GM19438 (cell line): ENCODE results near the gene FASTKD3.

ENCODE experiments used
- ATAC-seq: cut with Tn5 transposase; IDR thresholded peaks from one replicate; pipeline ENCODE4 v1.9.1; 2021; ENCODE audit warnings: low read depth; ENCODE audit not compliant: unreplicated experiment

The FASTKD3 gene

DNA sequence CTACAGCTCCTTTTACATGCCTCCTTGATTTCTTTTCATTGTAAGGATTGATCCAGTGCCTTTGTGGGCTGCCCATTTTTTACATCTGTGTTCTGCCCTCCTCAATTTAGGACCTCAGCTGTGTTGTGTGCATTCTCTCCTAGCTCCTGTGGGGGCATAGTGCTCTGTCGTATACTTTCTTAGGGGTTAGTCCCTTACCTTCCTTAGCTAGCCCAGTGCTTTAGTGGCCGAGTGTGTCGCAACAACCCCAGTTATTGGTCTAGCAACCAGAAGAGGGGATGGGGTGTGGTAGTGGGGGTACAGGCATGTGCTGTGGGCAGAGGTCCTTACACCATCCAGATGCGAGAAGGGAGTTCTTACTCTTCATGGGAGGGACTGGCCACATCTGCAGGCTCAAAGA lies 12.3 kb upstream of the FASTKD3 start:
- no peak for ATAC-seq

DNA sequence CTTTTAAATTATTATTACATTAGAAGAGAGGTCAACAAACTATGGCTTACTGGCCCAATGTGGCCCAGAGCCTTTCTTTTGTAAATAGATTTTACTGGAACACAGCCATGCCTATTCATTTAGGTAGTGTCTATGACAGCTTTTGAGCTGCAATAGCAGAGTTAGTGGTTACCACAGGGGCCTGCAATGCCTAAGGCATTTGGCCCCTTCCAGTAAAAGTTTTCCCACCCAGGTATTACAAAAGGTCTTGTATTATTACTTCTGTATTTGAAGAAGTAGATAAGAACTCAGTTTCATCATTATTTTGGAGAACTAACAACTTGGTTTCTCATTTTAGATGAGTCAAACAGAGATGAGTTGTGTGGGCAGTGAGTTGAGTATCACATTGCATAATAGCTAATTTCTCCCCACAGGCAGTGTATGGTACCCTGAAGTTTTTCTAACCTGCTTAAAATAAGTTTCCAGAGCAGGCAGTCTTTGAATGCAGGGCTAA lies 9.6 kb upstream of the FASTKD3 start:
- peak; percentile 88 for ATAC-seq

DNA sequence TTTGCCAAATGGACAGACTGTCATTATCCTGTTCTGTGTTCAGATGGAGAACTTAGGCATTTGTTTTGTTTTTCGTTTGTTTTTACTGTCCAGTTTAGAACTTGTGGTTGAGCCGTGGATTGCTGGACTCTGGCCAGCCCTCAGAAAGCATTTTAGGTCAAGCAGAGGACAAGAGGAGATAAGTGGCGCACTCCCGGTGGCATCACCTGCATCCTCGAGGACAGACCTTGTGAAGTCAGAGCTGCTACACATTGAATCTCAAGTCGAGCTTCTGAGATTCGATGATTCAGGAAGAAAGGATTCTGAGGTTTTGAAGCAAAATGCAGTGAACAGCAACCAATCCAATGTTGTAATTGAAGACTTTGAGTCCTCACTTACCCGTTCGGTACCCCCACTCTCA lies 9.0 kb upstream of the FASTKD3 start:
- no peak for ATAC-seq

DNA sequence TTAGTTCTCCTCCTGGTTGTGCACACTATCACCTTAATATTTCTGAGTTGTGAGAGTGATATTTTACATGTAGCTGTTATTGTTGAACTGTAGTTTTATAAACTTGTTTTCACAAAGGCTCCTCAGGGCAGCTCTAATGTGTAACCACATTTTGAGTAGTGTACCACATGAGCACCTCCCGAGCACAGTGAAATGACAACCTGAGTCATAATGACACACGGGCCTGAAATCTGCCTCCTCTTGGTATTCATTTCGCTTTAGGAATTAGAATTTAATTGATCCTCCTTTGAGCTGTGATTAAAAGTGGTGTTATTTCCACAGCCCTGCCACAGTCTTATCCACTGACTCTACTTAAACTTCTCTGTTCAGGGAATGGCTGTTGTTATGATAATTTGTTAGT lies 8.0 kb upstream of the FASTKD3 start:
- ATAC-seq, result peak; percentile 39

DNA sequence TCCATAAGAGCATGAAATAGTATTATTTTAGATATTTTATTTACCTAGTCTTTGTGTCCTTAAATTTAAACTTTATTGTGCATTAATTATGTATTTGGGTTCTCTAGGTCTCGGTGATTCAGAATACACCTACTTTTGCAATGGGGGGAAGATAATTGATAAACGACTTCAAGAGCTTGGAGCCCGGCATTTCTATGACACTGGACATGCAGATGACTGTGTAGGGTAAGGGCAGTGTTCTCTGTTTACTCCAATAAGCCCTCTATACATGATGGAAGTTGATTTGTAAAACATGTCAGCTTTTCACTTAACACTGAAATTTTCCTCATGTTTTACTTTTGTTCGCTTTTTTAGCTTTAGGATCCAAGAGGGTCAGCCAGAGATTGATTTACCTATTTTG lies 6.3 kb upstream of the FASTKD3 start:
- ATAC-seq, result no peak

DNA sequence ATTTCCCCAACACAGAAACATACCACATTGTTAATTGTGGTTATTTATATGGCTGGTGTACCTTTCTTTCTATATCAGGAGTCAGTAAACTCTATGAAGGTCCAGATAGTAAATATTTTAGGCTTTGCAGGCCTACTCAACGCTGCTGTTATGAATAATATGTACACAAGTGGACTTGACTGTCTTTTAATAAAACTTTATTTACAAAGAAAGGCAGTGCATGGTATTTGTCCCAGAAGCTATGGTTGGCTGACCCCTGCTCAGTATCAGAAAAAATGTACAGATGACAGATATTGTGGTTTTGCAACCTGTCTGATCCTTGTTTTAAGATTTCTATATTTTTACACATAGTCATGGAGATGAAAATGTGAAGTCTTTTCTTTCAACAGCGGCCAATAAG lies 5.8 kb upstream of the FASTKD3 start:
- ATAC-seq, result no peak

DNA sequence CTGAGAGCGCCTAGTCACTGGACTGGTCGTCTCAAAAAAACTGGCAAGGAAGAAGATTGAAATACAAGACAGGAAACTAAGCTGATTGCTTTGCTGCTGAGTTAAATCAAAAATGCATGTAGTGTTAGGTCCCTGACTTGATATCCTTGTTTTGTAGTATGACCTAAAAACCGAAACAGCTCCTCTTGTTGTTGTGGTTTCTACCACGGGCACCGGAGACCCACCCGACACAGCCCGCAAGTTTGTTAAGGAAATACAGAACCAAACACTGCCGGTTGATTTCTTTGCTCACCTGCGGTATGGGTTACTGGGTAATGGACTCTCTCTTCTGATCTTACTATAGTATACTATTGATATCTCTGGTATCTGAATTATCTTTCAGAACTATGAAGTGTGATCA lies 4.4 kb upstream of the FASTKD3 start:
- no peak for ATAC-seq

DNA sequence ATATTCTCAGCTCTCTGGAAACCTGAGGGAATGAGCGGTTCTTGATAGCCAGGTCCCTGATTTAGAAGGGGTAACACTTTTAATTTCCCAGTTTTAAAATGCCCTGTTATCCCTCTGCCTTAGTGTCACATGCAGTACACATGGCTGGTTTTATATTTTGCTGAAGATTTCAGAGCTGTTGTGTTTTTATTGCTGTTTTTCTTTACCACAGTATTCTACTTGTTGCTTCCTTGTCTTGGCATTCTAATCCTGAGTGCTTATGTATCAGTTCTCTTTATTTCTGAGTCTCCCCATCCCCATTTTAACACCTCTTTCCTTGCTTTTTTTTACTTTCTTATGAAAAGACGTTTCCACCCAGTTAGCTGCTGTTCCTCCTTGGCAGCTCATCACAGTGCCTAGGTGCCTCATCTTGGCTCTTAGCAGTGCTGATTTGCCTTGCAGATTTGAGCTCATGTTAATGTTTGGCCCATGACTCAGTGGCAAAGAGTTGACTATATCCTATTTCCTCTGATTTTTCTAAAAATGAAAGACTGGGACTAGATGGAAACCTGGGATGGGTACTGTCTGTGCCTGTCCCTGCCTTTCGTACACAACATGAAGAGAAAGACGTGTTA lies 3.8 kb upstream of the FASTKD3 start:
- no peak for ATAC-seq

DNA sequence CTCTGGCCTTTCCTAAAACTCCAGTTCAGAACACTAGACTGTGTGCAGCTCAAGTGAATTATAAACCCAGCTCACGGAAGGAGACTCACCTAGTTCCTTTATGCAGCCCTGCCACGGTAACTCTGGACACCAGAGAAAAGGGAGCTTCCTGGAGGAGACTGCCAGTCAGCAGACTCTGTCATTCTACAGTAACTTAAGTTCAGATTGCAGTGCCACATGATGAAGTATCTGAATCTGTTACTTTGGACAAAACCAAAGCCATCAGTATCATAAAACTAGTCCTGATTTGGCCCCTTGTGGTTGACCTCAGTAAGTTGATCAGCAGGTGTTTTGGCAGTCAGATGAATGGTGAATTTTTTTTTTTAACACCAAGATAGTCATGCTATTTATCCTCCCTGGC lies 2.8 kb upstream of the FASTKD3 start:
- ATAC-seq, result no peak

DNA sequence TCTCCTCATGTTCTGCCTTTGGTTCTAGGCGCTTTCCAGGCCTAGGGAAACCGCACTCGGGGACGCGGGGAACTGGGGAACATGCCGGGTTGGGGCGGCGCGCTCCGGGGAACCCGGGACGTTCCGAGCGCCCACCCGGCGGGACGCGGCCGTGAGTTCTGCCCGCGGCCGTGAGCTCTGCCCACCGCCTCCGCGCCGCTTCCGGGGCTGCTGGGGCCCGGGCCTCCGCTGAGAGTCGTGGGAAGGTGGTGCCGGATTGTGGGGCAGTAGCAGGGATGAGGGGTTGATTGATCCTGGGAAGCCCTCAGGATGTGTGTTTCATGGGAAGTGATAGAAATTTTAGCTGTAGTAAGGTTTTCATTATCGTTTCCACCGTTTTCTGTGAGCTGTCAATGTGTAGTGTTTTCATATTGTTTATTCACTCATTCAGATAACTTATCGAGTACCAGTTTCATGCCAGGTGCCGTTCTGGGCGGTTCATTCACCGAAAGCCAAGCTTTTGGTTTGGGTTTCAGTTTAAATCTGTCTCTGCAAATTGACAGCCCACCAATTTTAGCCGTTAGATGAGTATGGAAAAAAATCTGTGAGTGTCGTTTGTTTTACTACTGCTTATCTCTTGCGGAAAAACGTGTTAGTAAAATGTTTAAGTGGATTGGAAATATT lies 774 bp upstream of the FASTKD3 start:
- peak; percentile 26 for ATAC-seq

DNA sequence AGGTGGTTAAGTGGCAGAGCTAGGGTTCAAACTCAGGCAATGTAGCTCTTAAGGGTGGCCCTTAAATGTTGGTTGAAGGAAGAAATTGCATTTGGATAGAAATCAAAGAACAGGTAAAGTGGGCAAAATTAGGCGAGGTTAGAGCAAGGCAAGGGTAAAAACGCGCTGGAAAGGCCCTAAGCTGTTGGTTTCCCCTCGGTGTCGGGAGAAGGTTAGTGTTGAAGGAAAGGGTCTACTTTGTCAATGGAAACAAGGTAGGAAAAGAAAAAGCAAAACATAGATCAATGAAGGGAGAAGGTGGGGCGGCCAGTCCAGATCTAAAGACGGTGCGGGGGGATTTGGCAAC lies 431 bp downstream of the FASTKD3 start:
- peak; percentile 0 for ATAC-seq

DNA sequence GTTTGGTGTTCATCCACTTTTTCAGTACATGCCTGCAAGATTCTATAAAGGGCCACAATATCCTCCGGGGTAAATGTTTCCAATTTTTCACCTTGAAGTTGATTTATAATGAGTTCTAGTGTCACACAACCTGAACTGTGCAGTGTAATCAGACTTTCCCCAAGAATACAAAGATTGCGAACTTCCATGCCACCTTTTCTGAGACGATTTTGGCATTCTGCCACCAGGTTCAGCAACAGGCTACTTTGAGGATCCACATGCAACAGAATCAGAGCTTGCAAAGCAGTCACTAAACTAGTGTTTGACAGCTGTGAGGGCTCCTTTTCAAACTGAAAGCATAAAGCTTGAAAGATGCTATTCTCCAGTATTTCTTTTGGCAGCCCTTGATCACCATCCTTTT lies 1.6 kb downstream of the FASTKD3 start:
- ATAC-seq, result no peak

DNA sequence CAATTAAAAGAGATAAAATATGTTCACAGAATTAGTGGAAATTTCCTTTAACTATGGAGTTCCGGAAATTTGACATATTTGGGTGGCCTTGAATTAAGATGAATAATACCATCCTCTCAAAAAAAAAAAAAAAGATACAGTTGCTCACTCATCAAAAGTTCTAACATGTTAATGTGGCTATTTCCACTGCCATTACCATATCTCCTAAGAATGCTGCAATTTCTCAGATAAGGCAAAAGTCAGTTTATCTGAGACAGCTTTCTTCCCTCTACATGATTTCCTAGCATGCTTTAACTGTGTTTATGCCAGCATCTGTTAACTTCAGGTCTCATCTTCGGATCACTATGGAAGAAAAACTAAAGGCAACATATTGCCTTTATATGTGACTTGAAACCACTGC lies 2.6 kb downstream of the FASTKD3 start:
- ATAC-seq, result no peak

DNA sequence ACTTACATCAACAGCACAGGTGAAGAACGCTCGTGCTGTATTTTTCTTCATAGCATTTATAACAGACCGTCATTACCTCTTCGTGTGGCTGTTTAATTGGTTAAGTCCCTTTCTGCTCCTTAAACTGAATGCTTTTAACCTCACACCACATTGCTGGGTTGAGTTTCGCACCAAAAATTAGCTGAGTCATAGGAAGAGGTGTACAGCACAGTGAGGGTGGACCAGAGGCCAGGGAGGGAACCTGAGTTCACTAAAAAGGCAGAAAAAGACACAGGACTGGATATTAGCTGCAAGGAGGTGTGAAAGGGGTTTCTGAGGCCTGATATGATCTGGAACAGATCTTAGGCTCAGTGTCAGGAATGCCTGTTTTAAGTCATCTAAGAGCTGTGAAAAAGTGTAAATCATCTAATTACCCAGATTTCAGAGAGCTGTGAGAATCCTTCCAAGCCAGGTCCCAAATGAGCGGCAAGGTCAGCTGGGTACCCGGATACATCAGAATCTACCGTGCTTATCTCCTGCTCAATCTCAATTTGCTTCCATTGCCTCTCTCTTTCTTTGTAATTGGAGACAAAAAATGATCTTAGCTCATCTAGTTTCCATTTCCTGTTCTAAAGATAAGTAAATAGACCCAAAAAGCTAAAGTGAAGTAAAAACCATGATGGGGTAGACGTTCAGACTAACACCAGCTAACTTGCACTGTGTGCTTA lies 10.8 kb downstream of the FASTKD3 start:
- ATAC-seq, result no peak

DNA sequence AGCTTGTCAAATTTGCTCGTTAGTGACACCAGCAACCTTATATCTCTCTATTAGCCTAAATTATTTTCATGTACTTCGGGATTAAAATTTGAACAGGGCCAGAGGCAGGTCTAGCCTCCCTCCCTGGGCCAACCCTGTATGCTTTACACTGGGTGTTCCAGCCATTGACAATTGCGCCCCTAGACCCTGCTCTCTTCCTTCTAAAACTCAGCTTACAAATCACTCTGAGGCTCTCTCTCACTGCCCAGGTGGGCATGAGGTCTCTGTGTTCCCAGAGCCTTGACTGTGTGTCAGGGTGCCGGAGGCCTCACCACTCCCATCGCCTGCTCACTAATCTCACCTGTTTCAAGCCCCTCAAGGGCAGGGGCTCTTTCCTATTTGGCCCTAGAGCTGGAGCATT lies 11.5 kb downstream of the FASTKD3 start:
- ATAC-seq, result no peak

DNA sequence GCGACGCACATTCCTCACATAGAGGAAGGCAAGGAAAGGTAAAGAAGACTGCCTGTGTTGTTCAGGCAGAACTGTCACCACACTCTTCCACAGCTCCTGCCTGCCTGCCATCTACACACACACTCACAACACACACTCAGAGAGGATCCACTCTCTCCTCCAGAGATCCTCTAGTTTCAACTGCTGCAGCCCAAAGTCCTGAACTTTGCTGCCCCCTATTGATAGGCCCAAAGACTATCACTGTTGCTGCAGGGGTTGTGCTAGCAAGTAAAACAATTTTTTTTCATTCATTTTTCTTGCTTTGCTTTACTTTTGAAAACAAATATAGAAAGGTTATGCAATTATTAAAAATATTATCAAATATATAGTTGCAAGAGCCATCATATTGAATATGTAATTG lies 12.0 kb downstream of the FASTKD3 start:
- no peak for ATAC-seq

DNA sequence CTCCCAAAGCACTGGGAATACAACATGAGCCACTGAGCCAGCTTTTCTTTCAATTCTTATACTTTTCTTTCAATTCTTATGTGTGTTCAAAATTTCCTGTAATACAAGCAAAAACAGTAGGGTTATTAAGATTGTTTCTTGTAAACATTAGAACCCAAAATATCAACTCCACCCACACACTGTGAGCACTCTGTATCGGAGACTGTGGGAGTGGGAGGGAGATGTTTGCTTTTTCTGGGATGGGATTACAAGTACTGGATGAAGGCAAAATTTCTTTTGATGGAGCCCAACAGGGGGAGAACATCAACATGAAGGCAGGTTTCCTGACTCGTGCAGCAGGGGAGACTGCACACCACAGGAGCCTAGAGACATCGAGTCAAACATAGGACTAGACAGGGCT lies 13.2 kb downstream of the FASTKD3 start:
- ATAC-seq, result no peak

DNA sequence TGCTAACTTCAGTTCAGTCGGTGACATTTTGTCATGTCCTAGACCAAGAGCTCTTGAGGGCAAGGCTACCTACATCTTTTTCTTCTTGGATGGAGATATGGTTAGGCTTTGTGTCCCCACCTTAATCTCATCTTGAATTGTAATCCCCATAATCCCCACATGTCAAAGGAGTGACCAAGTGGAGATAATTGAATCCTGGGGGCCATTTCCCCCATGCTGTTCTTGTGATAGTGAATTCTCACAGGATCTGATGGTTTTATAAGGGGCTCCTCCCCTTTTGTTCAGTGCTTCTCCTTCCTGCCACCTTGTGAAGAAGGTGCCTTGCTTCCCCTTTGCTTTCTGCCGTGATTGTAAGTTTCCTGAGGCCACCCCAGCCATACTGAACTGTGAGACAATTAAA lies 15.8 kb downstream of the FASTKD3 start:
- ATAC-seq, result no peak

DNA sequence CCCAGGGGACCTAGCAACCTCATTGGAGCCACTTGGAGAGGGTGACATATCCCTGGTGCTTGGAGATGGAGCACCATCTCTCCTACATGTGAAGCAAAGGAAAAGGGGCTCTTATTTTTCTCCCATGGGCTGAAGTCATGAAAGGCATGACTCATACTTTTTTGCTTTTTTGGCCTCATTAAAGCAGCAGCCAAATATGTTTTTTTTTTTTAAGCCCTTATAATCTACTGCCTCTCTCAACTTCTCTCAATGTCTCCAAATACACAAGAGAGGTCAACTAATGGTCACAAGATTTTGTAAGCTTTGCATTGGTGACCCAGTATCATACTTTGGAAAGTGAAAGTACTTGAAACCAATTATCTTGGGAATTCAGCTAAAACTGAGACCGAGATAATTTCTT lies 16.3 kb downstream of the FASTKD3 start:
- ATAC-seq, result no peak

DNA sequence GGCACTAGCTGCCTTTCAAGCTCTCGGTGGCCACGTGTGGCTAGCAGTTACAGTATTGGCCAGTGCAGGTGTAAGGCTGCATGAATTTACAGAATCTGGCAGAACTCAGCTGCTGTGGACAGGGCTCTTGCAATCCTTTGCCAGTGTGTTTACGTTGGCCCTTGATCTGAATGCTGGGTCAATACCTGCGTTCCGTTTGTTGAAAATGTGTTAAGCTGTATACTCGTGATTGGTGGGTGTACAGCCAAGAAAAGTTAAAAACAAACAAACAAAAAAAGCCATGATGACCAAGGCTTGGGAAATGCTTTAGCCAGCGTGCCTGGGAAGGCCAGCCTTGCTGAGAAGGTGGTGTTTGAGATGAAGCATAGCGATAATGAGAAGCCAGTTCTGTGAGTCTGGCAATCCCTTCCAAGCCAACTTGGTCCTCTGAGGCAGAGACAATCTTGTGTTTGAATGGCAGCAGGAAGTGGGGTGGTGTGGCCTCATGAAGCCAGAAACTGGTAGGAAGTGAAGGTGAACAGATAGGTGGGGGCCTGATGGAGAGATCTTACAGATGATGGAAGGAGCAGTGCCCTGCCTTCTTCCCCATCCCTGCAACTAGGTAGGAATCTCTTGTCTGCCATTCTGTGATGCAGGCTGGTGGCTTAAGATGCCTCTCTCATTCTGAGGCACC lies 17.1 kb downstream of the FASTKD3 start:
- ATAC-seq, result no peak

DNA sequence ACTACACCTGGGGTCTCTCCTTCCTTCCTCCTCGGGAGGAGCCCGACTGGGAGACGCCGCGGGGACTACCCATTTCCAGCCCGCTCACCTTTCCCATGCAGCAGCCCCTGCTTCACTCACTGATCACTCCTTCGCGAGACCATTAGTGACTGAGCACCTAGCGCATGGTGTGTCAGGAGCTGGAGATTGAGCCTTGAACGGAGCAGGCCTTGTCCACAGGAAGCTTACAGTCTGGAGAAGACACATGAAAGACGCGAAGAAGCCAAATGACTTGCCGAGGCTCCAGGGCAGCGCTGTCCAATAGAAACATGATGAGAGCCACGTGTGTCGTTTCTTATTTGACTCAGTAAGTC lies 17.6 kb downstream of the FASTKD3 start:
- ATAC-seq, result no peak
